NK-92 treated with Interleukin-12 subunit alpha and Interleukin-12 subunit beta, amount 100 ng/mL, for 24 hours (cell line): ENCODE measurements around the gene ZBTB45.
A peak's percentile ranks its signal among the peaks of the same experiment; 100 is the strongest.

Experiments used
- DNase-seq: peaks from one replicate; lab custom pipeline; 2025; lab: John Stamatoyannopoulos, UW

ZBTB45 gene

GRCh38 chr19:58519355-58520256, at the start of gene ZBTB45:
Gene ZBTB45, minus strand, starts transcription at chr19:58519810. Its CDS starts 2,137 bp downstream, at chr19:58517673.
- peak; percentile 91 for DNase-seq

GRCh38 chr19:58568453-58569130, 49.0 kb upstream of the ZBTB45 start:
- DNase-seq: no peak

- no peak for DNase-seq
Observed at GRCh38 chr19:58566989-58567388, 47.4 kb upstream of the ZBTB45 start.

- DNase-seq: no peak
Observed at GRCh38 chr19:58563823-58564222, 44.2 kb upstream of the ZBTB45 start.

DNA sequence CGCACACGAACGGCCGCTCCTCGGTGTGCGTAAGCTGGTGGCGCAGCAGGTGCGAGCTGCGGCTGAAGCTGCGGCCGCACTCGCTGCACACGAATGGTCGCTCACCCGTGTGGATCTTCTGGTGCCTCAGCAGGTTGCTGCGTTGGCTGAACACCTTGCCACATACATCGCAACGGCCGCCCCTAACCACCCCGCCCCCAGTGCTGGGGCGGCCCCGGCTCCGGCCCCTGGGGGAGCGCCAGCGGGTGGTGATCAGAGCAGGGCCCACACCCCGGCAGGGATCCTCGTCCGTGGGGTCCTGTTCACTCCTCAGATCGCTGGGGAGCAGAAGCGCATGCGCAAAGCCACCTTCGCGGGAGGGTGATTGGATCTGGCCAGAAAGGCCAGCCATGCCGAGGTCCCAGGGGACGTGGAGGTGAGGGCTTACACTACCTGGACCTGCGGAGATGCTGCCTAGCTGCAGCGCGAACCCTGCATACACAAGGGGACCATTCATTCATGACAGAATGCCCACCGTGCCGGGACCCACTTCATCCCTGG, 43.5 kb upstream of the ZBTB45 start:
- DNase-seq: no peak

DNA sequence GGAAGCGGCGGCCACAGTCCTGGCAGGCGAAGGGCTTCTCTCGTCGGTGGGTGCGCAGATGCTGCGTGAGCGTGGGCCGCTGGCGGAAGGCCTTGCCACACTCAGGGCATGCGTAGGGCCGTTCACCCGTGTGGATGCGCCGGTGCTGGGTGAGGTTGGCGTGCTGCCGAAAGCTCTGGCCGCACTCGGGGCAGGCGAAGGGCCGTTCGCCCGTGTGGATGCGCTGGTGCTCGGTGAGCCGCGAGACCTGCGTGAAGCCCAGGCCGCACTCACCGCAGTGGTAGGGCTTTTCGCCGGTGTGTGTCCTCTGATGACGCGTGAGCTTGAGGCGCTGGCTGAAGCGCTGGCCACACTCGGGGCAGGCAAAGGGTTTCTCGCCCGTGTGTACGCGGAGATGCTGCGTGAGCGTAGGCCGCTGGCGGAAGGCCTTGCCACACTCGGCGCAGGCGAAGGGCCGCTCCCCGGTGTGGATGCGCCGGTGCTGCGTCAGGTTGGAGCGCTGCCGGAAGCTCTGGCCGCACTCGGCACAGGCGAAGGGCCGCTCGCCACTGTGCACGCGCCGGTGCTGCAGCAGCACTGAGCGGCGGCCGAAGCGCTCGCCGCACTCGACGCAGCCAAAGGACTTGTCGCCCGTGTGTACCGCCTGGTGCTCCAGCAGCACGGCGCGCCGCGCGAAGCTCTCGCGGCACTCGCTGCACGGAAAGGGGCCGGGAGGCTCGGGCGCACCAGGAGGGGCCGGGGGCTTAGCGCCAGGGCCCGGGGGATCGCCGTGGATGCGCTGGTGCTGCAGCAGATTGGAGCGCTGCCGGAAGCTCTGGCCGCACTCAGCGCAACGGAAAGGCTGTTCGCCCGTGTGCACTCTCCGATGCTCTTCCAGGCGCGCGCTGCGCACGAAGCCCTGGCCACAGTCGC, 42.8 kb upstream of the ZBTB45 start:
- DNase-seq: no peak

DNA sequence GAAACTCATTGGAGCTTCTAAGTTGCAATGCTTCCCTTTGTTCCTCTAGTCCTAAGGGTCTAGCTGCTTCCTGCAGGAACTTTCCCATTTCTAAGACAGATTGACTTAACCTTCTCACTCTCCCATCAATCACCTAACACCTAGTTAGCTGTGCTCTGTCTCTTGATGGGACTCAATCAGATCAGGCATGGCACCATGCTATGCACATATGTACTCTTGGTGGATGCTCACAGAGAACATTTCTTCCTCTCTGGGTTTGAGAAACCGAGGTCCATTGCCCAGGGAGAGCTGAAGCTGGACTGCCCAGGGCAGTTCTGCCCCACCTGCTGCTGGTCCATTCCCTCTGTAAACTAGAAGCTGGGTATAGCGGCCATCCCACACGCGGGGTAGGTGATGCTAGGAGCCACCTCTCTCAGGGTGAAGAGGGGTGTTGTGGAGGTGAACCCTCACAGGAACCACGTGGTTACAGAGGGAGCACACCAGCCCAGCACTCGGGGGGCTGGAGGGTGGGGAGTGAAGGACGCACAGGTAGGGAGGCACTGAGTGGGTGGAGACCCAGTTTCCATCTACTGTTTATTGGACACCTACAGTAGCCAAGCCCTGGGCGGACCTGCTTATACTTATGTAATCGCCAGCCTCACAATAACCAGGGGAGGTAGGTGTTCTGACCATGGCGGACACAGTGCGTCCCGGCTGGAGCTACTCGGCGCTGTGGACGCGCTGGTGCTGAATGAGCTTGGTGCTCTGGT, 41.9 kb upstream of the ZBTB45 start:
- no peak for DNase-seq

DNA sequence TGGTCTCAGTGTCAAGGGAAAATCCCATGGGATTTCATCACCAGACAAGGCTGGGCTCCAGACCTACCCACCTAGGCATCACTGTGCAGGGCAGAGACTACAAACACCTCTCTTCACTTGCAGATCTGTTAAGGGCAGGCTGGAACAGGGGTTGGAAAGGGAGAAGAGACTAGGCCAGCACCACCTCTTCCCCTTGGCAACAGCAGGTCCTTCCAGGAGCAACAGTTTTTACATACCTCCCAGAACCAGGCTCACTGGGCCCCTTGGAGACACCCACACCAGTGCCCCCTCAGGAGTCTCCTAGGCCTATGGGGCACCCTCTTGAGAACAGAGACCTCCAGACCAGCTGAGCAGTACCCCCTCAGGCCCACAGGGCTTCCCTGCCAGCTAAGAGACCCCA, 41.3 kb upstream of the ZBTB45 start:
- no peak for DNase-seq

DNA sequence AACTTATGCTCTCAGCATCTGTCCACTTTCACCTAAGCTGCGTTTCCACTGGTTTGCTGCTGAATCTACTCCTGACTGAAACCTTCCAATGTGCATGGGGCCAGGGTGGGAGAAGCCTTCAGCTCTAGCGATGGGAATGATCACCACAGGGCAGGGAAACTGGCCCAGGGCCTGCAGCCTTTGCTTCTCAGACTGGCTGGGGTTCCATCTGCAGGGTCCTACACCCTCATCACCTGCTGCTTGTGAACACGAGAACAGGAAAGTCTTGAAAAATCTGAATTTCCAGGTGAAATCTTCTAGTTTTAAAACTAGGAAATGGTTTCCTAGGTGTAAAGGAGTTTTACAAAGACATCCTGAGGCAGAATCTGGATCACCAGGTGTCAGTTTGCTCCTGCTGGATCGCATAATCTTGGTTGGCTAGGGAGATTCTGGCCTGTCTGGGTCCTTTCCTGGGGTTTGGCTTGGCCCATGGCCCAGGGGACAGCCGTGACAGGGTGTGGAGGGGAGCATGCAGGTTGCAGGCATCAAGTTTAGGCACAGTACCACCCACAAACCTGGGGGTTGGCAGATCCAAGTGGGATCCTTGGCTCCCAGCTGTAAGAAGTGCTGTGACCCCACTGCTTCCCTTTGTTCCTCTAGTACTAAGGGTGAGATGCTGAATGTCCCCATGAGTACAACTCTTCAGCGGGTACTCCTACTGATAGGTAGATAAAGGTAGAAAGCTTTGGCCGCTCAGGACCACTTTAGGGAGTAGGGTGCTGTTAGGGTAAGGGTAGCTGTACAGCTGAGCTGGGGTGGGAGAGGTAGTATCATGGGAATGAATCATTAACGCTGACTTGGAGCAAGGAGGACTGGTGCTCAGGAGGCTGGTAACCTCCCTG, 40.6 kb upstream of the ZBTB45 start:
- no peak for DNase-seq

DNA sequence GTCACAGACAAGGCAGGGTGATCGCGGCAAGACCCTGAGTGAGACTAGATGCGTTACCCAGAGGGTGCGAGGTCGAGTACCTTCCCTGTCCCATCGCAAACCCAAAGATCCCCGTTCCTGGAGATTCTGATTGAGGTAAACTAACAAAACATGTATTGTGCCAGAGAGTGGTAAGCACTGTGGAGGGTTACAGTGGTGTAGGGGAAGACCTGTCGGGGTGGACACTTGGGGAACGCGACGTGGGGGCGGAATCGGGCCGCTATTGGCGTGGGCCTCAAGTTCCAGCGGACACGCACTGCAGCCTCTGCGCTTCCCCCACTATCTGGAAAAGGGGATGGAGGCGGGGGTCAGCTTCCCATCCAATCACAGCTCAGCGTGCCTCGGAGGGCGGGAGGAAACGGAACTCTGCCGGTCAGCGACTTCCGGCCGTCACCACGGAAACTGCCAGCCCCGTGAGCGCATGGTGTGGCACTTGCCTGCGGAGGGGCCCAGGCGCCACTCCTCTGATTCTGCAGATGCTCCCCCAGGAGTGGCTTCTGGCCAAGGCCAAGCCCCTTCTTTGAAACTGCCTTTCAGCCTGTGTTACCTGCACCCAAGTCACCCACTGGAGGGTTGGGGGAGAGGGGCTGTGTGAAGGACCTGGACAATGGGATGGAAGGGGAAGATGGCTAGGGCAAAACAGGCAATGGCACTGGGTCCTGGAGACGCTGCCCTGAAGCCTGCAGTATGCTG, 39.8 kb upstream of the ZBTB45 start:
- no peak for DNase-seq

GRCh38 chr19:58558623-58559274, 39.1 kb upstream of the ZBTB45 start:
- DNase-seq: no peak

GRCh38 chr19:58558066-58558622, 38.5 kb upstream of the ZBTB45 start, which contains the start of gene UBE2M:
Gene UBE2M, minus strand, starts transcription at chr19:58558611. Its CDS starts 230 bp downstream, at chr19:58558381.
- no peak for DNase-seq

- no peak for DNase-seq
Observed at GRCh38 chr19:58557221-58558065, 37.8 kb upstream of the ZBTB45 start.

DNA sequence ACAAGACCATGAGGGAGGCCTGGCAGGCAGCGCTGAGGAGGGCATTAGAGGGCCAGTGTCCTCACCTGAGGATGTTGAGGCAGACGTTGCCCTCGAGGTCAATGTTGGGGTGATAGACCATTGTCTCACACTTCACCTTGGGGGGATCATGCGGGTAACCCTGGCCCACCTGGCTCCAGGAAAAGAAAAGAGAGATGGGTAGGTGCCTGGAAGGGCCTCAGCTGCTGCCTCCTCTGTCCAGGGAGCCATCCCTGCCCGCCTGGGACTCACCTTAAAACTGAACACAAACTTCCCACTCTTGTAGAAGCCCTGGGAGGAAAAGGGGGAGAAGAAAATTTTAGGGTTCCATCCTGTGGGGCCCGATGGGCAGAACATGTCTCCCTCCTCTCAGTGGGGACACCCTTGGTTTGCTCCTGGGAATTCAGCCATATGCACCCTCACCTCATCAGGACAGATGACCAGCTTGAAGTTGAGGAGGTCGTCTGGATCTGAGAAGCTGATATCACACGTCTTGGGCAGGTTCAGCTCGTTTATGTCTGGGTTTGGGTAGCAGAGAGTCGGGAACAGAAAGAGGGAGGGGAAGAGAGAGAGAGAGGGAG, 37.1 kb upstream of the ZBTB45 start:
- no peak for DNase-seq

DNA sequence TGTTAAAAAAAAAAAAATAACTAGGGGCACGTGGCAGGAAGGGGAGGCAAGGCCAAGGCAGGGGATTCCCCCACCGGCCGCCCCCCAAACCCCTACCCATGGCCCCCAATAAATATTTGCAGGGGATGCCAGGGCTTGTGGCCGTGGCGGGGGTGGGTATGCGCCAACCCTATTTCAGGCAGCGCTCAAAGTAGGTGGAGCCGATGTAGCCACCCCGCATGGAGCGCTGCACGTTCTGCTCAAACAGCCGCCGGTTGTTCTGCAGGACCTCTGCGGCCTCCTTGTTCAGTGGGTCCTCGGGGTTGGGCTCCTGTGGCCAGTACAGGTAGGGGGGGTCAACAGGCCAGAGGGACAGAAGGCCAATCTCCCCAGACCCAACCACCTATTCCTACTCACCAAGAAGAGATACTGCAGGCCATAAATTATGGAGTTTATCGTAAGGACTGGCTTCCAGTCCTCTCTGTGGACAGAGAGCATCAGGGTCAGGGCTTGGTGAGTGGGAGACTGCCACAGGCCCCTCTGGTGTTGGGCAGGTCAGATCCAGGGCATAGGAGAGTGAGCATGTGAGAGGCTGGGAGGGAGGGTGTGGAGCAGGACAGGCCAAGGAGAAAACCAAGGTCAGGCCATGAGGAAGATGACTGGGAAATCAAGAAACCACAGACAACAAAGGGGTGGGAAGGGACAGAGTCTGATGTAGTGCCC, 36.5 kb upstream of the ZBTB45 start:
- DNase-seq: no peak

GRCh38 chr19:58555369-58555885, 35.8 kb upstream of the ZBTB45 start:
- DNase-seq: no peak
